Activated CD4-positive, alpha-beta T cell treated with anti-CD3 and anti-CD28 coated beads, Interleukin-2, amount 50 U/mL, for 1 hour (primary cell): ENCODE measurements around the gene MCM10.
"Not testable (repeated sequence)": the region's sequence is repeated elsewhere in the genome, so short reads cannot be mapped to it uniquely, and the experiment has no call there.

ENCODE experiments used
- DNase-seq: peaks from one replicate; pipeline ENCODE4 v3.0.0-alpha.2; 2020

The MCM10 gene

GRCh38 chr10:13222566-13222965, 61.2 kb downstream of the MCM10 start:
- no peak for DNase-seq

- DNase-seq = no peak
Measured at GRCh38 chr10:13223241-13223640, 61.9 kb downstream of the MCM10 start.

DNA sequence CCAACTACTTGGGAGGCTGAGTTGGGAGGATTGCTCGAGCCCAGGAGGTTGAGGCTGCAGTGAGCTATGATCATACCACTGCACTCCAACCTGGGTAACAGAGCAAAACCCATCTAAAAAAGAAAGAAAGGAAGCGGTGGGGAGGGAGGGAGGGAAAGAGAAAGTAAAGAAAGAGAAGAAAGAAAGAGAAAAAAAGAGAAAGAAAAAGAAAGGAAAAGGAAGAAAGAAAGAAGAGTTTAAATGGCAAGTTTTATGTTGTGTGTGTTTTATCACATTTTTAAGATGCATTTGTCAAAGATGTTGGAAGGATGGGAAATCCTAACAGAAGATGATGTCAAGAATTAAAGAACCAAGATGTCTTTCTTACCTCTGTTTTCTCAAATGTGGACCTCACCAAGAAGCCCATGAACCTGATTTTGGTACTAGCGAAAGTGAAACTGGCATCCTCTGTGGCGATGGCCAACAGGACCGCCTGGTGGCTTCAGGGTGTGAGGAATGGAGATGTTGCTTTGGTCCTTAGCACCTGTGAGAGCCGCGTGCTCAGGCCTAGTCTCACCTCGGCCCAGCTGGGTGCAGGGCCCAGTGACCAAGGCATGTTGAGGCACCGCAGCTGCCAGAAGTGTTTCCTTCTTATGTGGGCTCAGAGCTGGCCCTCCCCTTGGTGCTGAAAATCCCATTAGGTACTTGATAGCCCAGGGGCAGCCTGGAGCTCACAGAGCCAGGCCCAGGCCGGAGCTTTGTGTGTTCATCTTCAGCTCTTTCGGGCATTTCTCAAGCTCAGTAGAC, 63.0 kb downstream of the MCM10 start:
- no peak for DNase-seq

- no peak for DNase-seq
Measured at GRCh38 chr10:13225601-13226000, 64.2 kb downstream of the MCM10 start.

GRCh38 chr10:13227031-13227430, 65.7 kb downstream of the MCM10 start:
- no peak for DNase-seq

DNA sequence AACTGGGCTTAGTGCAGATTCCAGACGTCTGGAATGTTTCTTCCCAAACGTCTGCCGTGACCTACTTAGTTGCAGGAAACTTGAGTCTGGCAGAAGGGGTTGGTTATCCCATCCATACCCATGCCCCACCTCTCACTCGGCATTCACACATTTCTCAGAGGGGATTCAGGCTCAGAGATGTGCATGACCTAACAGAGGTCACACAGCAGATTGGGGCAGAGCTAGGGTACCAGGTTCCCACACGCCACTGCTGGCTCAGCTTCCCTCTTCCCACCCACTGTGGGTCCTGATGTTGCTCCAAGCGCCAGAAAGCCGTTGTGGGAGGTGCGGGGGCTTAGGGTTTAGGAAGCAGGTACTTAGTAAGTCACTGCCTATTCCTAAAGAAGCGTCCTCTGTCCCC, 69.8 kb downstream of the MCM10 start:
- DNase-seq = no peak

DNA sequence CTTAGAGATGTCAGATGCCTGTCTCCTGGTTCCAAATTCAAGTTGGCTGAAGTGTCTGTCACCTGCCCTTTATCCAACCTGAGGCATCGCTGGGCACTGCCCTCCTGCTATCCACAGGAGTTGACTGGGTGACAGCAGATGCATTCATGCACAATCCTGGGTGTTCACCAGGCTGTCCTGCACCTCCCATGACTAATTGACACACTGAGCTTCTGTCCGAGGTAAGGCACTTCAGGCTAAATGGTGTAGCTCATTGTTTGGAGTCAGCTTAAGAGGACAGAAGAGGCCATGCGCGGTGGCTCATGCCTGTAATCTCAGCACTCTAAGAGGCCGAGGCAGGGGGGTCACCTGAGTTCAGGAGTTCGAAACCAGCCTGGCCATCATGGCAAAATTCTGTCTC, 70.5 kb downstream of the MCM10 start:
- no peak for DNase-seq

DNA sequence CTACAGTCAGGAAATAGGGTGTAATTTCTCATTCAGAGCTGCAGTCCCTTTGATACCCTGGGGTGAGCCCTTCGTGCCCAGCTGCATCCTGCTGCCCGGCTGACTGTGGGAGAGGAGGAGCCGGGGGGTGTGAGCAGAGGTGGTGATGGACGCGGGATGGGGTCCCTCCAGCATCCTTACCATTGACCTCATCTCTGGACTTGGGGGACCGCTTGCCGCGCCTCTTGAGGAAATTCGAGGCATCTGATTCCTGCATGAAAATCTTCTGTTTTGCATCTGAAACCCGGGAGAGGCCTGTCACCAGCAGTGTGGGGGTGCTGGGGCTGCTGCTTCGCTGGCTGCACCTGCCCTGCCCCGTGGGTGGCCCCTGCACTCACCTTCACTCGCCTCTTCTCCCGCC, 72.0 kb downstream of the MCM10 start:
- no peak for DNase-seq

GRCh38 chr10:13234172-13234571, 72.8 kb downstream of the MCM10 start, which contains the start of gene UCMA:
TSS of gene UCMA (minus strand) at chr10:13234374. CDS start at chr10:13234258, 116 bp downstream.
- no peak for DNase-seq

DNA sequence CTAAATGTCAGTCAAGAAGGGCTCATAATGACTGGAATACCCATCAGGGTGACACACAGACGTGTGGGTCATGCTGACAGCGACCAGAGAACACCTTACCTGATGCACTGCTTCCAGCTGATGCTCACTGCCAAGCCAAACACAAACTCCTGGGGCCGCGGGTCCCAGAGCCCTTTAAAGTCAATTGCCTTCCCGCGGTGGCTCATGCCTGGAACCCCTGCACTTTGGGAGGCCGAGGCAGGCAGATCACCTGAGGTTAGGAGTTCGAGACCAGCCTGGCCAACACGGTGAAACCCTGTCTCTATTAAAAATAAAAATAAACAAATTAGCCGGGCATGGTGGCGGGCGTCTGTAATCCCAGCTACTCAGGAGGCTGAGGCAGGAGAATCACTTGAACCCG, 73.4 kb downstream of the MCM10 start:
- not testable (repeated sequence) for DNase-seq

- no peak for DNase-seq
Measured at GRCh38 chr10:13236638-13237037, 75.3 kb downstream of the MCM10 start.

DNA sequence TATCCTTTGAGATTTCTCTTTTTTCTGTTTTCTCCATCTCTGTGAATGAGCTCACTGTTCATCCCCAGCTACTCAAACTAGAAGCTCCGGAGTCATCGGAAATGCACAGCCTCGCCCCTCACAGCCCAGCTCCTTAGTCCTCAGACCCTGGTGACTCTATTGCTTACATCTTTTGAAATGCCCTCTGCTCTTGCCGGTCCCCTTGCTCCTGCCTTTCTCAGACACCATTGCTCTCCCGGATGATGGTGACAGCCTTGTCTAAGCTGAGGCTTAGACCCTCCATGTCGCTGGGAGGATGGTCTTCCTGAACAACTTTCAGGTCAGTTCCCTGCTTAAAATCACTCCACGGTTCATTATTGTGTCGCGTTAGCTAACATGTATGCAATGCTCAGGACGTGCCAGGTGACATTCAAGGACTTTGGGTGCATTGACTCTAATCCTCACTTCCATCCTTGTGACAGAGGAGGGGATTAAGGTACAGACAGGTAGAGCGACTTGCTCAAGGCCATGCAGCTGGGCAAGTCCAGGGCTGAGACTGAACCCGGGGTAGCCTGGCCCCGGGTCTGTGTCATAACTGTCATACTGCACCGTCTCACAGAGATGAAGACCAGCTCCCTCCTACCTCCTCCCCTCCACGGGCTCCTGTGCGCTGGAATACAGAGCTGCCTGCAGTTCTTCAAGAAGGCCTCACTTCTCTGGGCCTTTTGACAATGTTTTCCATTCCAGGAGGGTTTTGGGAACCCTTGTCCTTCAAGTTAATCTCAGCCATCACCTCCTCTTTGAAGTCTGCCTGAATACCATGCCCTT, 77.1 kb downstream of the MCM10 start:
- DNase-seq = no peak

DNA sequence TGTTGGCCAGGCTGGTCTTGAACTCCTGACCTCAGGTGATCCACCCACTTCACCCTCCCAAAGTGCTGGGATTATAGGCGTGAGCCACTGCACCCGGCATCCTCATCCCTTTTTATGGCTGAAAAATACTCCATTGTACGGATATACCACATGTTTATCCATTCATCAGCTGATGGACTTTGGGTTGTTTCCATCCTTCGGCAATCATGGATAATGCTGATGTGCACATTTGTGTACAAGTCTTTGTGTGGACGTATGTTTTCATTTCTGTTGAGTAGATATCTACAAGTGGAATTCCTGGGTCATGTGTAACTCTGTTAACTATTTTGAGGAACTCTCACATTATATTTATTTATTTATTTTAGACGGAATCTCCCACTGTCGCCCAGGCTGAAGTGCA, 78.6 kb downstream of the MCM10 start:
- no peak for DNase-seq

DNA sequence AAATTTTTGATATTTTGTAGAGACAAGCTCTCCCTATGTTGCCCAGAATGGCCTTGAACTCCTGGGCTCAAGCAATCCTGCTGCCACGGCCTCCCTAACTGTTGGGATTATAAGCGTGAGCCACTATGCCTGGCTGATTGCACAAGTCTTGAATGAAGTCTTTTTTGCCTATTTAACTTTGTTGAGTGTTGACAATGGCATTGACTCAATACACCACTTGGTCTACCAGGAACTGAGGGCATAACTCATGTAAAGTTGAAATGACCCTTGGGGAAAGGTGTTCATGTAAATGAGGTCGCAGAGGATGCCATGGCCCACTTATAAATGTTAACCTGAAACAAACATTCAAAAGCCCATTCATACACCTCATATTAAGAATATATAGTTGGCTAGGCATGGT, 80.3 kb downstream of the MCM10 start:
- DNase-seq = no peak

- not testable (repeated sequence) for DNase-seq
Measured at GRCh38 chr10:13242260-13242659, 80.9 kb downstream of the MCM10 start.

- DNase-seq = no peak
Measured at GRCh38 chr10:13247246-13247645, 85.9 kb downstream of the MCM10 start.

DNA sequence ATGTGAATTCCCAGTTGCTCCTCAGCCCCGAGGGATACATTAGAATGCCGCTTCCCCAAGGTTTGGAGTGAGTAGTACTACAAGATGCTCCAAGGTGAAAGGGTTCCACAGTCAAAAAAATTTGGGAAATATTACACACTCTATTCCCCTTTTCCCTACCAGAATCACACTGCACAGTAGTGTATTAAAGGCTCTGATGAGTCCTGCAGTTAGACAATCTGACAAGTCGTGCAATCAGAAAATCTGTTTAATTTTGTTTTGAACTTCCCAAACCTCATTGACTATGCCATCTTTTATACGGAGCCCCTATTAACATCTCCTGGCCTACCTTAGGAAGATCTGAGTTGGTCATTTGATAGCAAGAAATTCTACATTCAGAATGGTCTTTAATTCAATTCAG, 86.4 kb downstream of the MCM10 start:
- DNase-seq = no peak

GRCh38 chr10:13253726-13254125, 92.4 kb downstream of the MCM10 start:
- no peak for DNase-seq

DNA sequence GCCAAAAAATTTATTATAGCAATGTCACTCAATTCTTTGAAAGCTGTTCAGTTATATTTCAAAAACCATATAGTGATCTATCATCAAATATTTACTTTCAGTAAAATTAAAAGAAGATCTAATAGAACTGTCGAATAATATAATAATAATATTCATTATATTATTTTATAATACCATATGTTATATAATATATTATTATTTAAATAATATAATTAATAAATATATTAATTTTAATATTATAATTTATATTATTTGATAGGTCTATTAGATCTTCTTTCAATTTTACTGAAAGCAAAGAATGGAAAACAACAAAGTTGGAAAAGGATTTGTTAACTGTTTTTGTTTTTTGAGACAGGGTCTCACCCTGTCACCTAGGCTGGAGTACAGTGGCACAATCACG, 95.3 kb downstream of the MCM10 start:
- DNase-seq = no peak

GRCh38 chr10:13257621-13258140, 96.3 kb downstream of the MCM10 start:
- DNase-seq = no peak
